GM12878 (cell line): ENCODE measurements around the gene IGSF23. TPM values are rescaled to one million over a fixed set of nuclear protein-coding genes. Genes with fewer than 3 reads are reported as not detected.

Experiments
- ATAC-seq: fragments of 200-7000 bp; cut with Tn5 transposase; 3 replicates; pipeline ENCODE4 v1.9.1; 2020; ENCODE audit warnings: mild to moderate bottlenecking, moderate library complexity
- BruUV-seq: library from RNA; stranded (reverse); fragments of 400-500 nt; replicated peaks from 2 replicates; lab custom pipeline; 2021; lab: Mats Ljungman, UMichigan
- CTCF ChIA-PET: fragments of 300-600 bp; sonication (Branson Sonifier 250); formaldehyde crosslinking; extraction: SDS; loops from one replicate; lab custom pipeline; 2021; ENCODE audit warnings: inconsistent platforms; lab: Yijun Ruan, JAX
- POLR2A ChIA-PET: fragments of 350-600 bp; formaldehyde crosslinking; extraction: SDS; loops from one replicate; lab custom pipeline; 2021; ENCODE audit warnings: inconsistent platforms; lab: Charles Lee
- RAD21 ChIA-PET: fragments of 300-600 bp; sonication (Branson Sonifier 250); formaldehyde crosslinking; loops from one replicate; lab custom pipeline; 2023; ENCODE audit warnings: antibody characterized with exemption; ENCODE audit not compliant: unreplicated experiment; lab: Charles Lee
- SMC1A ChIA-PET: fragments of 300-600 bp; sonication (Branson Sonifier 250); formaldehyde crosslinking; loops from one replicate; lab custom pipeline; 2023; ENCODE audit not compliant: unreplicated experiment, uncharacterized antibody; lab: Charles Lee
- DNase-seq: peaks from one replicate; pipeline ENCODE4 v3.0.0-alpha.2; 2011; ENCODE audit warnings: low read depth, low spot score
- FAIRE-seq: peaks from 3 replicates; lab custom pipeline; 2011; peaks lifted over from hg19 to GRCh38; lab: Jason Lieb, UNC
- H2AFZ ChIP-seq: 2 replicates; pipeline ENCODE4 v1.6.0; 2011; ENCODE audit warnings: low read depth, low read length, control low read depth; ENCODE audit not compliant: control insufficient read depth
- H3K27ac ChIP-seq: 2 replicates; pipeline ENCODE4 v1.5.1; 2011; ENCODE audit warnings: control low read depth; ENCODE audit not compliant: control insufficient read depth, insufficient read depth
- H3K27me3 ChIP-seq, 2 experiments: replicated peaks in 1 of 2; 2 replicates each; pipeline versions ENCODE4 v1.6.0 to v1.6.1; 2011; ENCODE audit warnings: low read length in 1 of 2; ENCODE audit not compliant: control insufficient read depth in 2 of 2, insufficient read depth in 2 of 2
- H3K36me3 ChIP-seq, 2 experiments: 2 replicates each; pipeline ENCODE4 v1.5.1; 2011; ENCODE audit warnings: low read length in 1 of 2; ENCODE audit not compliant: control insufficient read depth in 2 of 2, insufficient read depth in 2 of 2
- H3K4me1 ChIP-seq: 2 replicates; pipeline ENCODE4 v1.6.1; 2011; ENCODE audit warnings: mild to moderate bottlenecking, low read length, moderate library complexity, mixed read lengths; ENCODE audit not compliant: control insufficient read depth, insufficient read depth
- H3K4me2 ChIP-seq: 2 replicates; pipeline ENCODE4 v1.6.0; 2011; ENCODE audit warnings: control low read depth; ENCODE audit not compliant: control insufficient read depth, insufficient read depth
- H3K4me3 ChIP-seq: fragments of 200-600 bp; sonication (generic); 2 replicates; pipeline ENCODE4 v1.5.1; 2016
- H3K79me2 ChIP-seq: 2 replicates; pipeline ENCODE4 v1.6.0; 2011; ENCODE audit warnings: low read length; ENCODE audit not compliant: control insufficient read depth, insufficient read depth
- H3K9ac ChIP-seq: 2 replicates; pipeline ENCODE4 v1.8.0; 2011; ENCODE audit warnings: low read length, control low read depth, mixed read lengths; ENCODE audit not compliant: control insufficient read depth, insufficient read depth
- H3K9me3 ChIP-seq: replicated peaks from 3 replicates; pipeline ENCODE4 v1.5.1; 2011; ENCODE audit warnings: mild to moderate bottlenecking, low read length; ENCODE audit not compliant: control insufficient read depth, insufficient read depth
- H4K20me1 ChIP-seq: 2 replicates; pipeline ENCODE4 v1.6.0; 2011; ENCODE audit not compliant: control insufficient read depth, insufficient read depth
- CHD4 ChIP-seq: fragments of 200-600 bp; sonication (generic); IDR thresholded peaks from 2 replicates; pipeline ENCODE4 v1.6.1; 2016; ENCODE audit warnings: mild to moderate bottlenecking
- NFIC ChIP-seq: IDR thresholded peaks from 2 replicates; pipeline ENCODE4 v1.6.1; 2012; ENCODE audit warnings: low read depth, mild to moderate bottlenecking, inconsistent platforms, low read length, moderate library complexity
- NFYA ChIP-seq: IDR thresholded peaks from 2 replicates; pipeline ENCODE4 v1.6.1; 2011; ENCODE audit warnings: low read depth, mild to moderate bottlenecking, low read length, improper control_type of control experiment, borderline replicate concordance
- TARDBP ChIP-seq: IDR thresholded peaks from 2 replicates; pipeline ENCODE4 v1.6.1; 2016; ENCODE audit warnings: borderline replicate concordance
- ZSCAN29 ChIP-seq: fragments of 450-650 bp; IDR thresholded peaks from 2 replicates; pipeline ENCODE4 v1.6.1; 2017; ENCODE audit warnings: mild to moderate bottlenecking, moderate library complexity
- WGBS: methylation state at CpG from one replicate; pipeline ENCODE4 v1.1.6; 2016; ENCODE audit warnings: low lambda C conversion rate; ENCODE audit not compliant: insufficient replicate concordance, insufficient coverage; ENCODE audit errors: missing lambda C conversion rate; 5-methylcytosine and 5-hydroxymethylcytosine counted together
- in situ Hi-C: fragments of 300-500 bp; cut with MboI; formaldehyde crosslinking; loops from 9 replicates; pipeline ENCODE4 v1.14.3; 2018; ENCODE audit warnings: mixed read lengths
- intact Hi-C: fragments of 100-400 bp; cut with micrococcal nuclease; formaldehyde crosslinking; loops from one replicate; pipeline ENCODE4 v1.14.2; 2022; ENCODE audit not compliant: unreplicated experiment
- polyA plus RNA-seq, 11 experiments: library from polyadenylated mRNA; depleted of rRNA in 4 of 11; unstranded in 6 of 11; stranded (reverse) in 5 of 11; fragments of >200 nt; fragmentation: Nextera tagmentation in 4 of 11; fragmentation: Illumina TruSeq in 1 of 11; extraction: Ambion mirVana in 4 of 11; extraction: Trizol in 1 of 11; gene quantifications; 1 replicate in 1 of 11; 2 replicates in 10 of 11; pipeline versions ENCODE4 v1.2.1 to v1.2.3, GENCODE V29; 2011 to 2016; ENCODE audit warnings: inconsistent platforms in 2 of 11, missing spikeins in 2 of 11, low read depth in 1 of 11
- total RNA-seq, 4 experiments: library from RNA; depleted of rRNA in 3 of 4; stranded (reverse); fragments of >200 nt in 3 of 4; fragmentation: Illumina TruSeq in 1 of 4; extraction: Trizol in 1 of 4; gene quantifications; 2 replicates each; pipeline versions ENCODE4 v1.2.1 to v1.2.3, GENCODE V29; 2013 to 2021
- TF ChIP-seq, protein P1 (sequence below): IDR thresholded peaks from 2 replicates; pipeline ENCODE4 v1.6.1; 2012; ENCODE audit warnings: mild to moderate bottlenecking, low read depth, low read length
- TF ChIP-seq, protein P2 (sequence below): fragments of 150-350 bp; IDR thresholded peaks from 2 replicates; pipeline ENCODE4 v1.6.1; 2016; ENCODE audit warnings: low read depth, low read length
- TF ChIP-seq, protein P3 (sequence below): fragments of 450-650 bp; IDR thresholded peaks from 2 replicates; pipeline ENCODE4 v1.6.1; 2017; ENCODE audit warnings: antibody characterized with exemption, mild to moderate bottlenecking, moderate library complexity
- TF ChIP-seq, protein P4 (sequence below): fragments of 450-650 bp; IDR thresholded peaks from 2 replicates; pipeline ENCODE4 v1.6.1; 2016; ENCODE audit warnings: mild to moderate bottlenecking

Gene IGSF23
- total and polyA plus RNA-seq, 10 of the 15 experiments (the other 5 are each of a cell fraction or from before 2014, with no cell fraction given): not detected

GRCh38 chr19:44607917-44608316, 5.4 kb upstream of the IGSF23 start:
- TF ChIP-seq NFIC (no peak), TARDBP (no peak), ZSCAN29 (no peak), NFYA (no peak), CHD4 (no peak)
- TF ChIP-seq, protein P1, sequence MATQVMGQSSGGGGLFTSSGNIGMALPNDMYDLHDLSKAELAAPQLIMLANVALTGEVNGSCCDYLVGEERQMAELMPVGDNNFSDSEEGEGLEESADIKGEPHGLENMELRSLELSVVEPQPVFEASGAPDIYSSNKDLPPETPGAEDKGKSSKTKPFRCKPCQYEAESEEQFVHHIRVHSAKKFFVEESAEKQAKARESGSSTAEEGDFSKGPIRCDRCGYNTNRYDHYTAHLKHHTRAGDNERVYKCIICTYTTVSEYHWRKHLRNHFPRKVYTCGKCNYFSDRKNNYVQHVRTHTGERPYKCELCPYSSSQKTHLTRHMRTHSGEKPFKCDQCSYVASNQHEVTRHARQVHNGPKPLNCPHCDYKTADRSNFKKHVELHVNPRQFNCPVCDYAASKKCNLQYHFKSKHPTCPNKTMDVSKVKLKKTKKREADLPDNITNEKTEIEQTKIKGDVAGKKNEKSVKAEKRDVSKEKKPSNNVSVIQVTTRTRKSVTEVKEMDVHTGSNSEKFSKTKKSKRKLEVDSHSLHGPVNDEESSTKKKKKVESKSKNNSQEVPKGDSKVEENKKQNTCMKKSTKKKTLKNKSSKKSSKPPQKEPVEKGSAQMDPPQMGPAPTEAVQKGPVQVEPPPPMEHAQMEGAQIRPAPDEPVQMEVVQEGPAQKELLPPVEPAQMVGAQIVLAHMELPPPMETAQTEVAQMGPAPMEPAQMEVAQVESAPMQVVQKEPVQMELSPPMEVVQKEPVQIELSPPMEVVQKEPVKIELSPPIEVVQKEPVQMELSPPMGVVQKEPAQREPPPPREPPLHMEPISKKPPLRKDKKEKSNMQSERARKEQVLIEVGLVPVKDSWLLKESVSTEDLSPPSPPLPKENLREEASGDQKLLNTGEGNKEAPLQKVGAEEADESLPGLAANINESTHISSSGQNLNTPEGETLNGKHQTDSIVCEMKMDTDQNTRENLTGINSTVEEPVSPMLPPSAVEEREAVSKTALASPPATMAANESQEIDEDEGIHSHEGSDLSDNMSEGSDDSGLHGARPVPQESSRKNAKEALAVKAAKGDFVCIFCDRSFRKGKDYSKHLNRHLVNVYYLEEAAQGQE: no peak
- TF ChIP-seq, protein P2, sequence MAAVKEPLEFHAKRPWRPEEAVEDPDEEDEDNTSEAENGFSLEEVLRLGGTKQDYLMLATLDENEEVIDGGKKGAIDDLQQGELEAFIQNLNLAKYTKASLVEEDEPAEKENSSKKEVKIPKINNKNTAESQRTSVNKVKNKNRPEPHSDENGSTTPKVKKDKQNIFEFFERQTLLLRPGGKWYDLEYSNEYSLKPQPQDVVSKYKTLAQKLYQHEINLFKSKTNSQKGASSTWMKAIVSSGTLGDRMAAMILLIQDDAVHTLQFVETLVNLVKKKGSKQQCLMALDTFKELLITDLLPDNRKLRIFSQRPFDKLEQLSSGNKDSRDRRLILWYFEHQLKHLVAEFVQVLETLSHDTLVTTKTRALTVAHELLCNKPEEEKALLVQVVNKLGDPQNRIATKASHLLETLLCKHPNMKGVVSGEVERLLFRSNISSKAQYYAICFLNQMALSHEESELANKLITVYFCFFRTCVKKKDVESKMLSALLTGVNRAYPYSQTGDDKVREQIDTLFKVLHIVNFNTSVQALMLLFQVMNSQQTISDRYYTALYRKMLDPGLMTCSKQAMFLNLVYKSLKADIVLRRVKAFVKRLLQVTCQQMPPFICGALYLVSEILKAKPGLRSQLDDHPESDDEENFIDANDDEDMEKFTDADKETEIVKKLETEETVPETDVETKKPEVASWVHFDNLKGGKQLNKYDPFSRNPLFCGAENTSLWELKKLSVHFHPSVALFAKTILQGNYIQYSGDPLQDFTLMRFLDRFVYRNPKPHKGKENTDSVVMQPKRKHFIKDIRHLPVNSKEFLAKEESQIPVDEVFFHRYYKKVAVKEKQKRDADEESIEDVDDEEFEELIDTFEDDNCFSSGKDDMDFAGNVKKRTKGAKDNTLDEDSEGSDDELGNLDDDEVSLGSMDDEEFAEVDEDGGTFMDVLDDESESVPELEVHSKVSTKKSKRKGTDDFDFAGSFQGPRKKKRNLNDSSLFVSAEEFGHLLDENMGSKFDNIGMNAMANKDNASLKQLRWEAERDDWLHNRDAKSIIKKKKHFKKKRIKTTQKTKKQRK: no peak
- TF ChIP-seq, protein P3, sequence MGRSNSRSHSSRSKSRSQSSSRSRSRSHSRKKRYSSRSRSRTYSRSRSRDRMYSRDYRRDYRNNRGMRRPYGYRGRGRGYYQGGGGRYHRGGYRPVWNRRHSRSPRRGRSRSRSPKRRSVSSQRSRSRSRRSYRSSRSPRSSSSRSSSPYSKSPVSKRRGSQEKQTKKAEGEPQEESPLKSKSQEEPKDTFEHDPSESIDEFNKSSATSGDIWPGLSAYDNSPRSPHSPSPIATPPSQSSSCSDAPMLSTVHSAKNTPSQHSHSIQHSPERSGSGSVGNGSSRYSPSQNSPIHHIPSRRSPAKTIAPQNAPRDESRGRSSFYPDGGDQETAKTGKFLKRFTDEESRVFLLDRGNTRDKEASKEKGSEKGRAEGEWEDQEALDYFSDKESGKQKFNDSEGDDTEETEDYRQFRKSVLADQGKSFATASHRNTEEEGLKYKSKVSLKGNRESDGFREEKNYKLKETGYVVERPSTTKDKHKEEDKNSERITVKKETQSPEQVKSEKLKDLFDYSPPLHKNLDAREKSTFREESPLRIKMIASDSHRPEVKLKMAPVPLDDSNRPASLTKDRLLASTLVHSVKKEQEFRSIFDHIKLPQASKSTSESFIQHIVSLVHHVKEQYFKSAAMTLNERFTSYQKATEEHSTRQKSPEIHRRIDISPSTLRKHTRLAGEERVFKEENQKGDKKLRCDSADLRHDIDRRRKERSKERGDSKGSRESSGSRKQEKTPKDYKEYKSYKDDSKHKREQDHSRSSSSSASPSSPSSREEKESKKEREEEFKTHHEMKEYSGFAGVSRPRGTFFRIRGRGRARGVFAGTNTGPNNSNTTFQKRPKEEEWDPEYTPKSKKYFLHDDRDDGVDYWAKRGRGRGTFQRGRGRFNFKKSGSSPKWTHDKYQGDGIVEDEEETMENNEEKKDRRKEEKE: no peak
- TF ChIP-seq, protein P4, sequence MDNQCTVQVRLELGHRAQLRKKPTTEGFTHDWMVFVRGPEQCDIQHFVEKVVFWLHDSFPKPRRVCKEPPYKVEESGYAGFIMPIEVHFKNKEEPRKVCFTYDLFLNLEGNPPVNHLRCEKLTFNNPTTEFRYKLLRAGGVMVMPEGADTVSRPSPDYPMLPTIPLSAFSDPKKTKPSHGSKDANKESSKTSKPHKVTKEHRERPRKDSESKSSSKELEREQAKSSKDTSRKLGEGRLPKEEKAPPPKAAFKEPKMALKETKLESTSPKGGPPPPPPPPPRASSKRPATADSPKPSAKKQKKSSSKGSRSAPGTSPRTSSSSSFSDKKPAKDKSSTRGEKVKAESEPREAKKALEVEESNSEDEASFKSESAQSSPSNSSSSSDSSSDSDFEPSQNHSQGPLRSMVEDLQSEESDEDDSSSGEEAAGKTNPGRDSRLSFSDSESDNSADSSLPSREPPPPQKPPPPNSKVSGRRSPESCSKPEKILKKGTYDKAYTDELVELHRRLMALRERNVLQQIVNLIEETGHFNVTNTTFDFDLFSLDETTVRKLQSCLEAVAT: no peak
- TF ChIP-seq, all 136 proteins: peak for 0
- Histone ChIP-seq H3K9me3 (no peaks in the 10 kb centered on the region), H3K4me3 (no peak overlapping the region), H3K27me3 (no peaks in the 10 kb centered on the region), H4K20me1 (no peaks in the 10 kb centered on the region), H3K9ac (no peak overlapping the region), H3K27ac (no peak overlapping the region), H3K36me3 (no peaks in the 10 kb centered on the region), H3K4me1 (no peaks in the 10 kb centered on the region), H3K4me2 (no peak overlapping the region), H2AFZ (no peak overlapping the region), H3K79me2 (no peaks in the 10 kb centered on the region)
- no peak for FAIRE-seq
- 11% methylated on average over 3 of the region's 3 CpGs for WGBS
- CTCF ChIA-PET: interaction anchor here (1.1 kb wide), 1 partner anchor 37 kb away, joined by 3 read pairs; no protein-coding TSS in a partner anchor
- RAD21 ChIA-PET: no interaction called here
- BruUV-seq: no TSS peak
- in situ Hi-C loops (no loop called here), intact Hi-C loops (no loop called here)
- ATAC-seq: no peak
- POLR2A ChIA-PET: no interaction called here
- no peak for DNase-seq
- SMC1A ChIA-PET: interaction anchor here (1.1 kb wide), 1 partner anchor 20 kb away, joined by 3 read pairs; no protein-coding TSS in a partner anchor
